GM13976 (cell line): Measurements from ENCODE around the gene C12orf42.

Experiments used
- DNase-seq: peaks from one replicate; pipeline ENCODE4 v3.0.0; 2012; ENCODE audit warnings: low spot score
- in situ Hi-C: fragments of 300-500 bp; cut with MboI; formaldehyde crosslinking; loops from one replicate; pipeline ENCODE4 v1.12.0; 2022; ENCODE audit warnings: low sequenced_read_pairs, mixed read lengths, inconsistent platforms; ENCODE audit not compliant: unreplicated experiment
- TF ChIP-seq, protein P1 (sequence below): IDR thresholded peaks from 2 replicates; pipeline ENCODE4 v1.5.1; 2012; ENCODE audit warnings: borderline replicate concordance, mild to moderate bottlenecking; ENCODE audit not compliant: insufficient read depth; ENCODE audit errors: extremely low read depth, missing control alignments, control extremely low read depth

C12orf42 gene

GRCh38 chr12:103399986-103400385 is 95.8 kb downstream of the C12orf42 start:
- DNase-seq = no peak
- in situ Hi-C loops = no loop called here
- TF ChIP-seq, protein P1, sequence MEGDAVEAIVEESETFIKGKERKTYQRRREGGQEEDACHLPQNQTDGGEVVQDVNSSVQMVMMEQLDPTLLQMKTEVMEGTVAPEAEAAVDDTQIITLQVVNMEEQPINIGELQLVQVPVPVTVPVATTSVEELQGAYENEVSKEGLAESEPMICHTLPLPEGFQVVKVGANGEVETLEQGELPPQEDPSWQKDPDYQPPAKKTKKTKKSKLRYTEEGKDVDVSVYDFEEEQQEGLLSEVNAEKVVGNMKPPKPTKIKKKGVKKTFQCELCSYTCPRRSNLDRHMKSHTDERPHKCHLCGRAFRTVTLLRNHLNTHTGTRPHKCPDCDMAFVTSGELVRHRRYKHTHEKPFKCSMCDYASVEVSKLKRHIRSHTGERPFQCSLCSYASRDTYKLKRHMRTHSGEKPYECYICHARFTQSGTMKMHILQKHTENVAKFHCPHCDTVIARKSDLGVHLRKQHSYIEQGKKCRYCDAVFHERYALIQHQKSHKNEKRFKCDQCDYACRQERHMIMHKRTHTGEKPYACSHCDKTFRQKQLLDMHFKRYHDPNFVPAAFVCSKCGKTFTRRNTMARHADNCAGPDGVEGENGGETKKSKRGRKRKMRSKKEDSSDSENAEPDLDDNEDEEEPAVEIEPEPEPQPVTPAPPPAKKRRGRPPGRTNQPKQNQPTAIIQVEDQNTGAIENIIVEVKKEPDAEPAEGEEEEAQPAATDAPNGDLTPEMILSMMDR = no peak

DNA sequence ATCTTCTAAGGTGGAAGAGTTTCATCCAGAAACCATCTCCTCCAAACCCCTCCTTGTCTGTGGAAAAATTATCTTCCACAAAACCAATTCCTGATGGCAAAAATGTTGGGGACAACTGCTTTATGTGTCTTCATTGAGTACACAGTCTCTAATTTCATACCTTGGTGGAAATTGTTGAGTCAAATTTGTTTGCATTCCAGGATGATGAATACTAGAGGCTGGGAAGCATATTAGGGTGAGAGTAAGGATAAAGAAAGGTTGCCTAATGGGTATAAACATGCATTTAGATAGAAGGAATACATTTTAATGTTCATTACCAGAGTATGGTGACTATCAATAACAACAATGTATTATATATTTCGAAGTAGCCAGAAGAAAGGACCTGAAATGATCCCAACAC is 98.2 kb downstream of the C12orf42 start:
- DNase-seq = no peak
- TF ChIP-seq, protein P1 = no peak
- in situ Hi-C loops = no loop called here

- in situ Hi-C loops = no loop called here
- DNase-seq = peak; percentile 25
Measured at GRCh38 chr12:103392722-103393121, 103.0 kb downstream of the C12orf42 start.

GRCh38 chr12:103391103-103391502 is 104.7 kb downstream of the C12orf42 start:
- in situ Hi-C loops = no loop called here
- TF ChIP-seq, protein P1 = no peak
- no peak for DNase-seq

More at GRCh38 chr12:103392722-103393121, 103.0 kb downstream of the C12orf42 start:
- TF ChIP-seq, protein P1 = no peak

DNA sequence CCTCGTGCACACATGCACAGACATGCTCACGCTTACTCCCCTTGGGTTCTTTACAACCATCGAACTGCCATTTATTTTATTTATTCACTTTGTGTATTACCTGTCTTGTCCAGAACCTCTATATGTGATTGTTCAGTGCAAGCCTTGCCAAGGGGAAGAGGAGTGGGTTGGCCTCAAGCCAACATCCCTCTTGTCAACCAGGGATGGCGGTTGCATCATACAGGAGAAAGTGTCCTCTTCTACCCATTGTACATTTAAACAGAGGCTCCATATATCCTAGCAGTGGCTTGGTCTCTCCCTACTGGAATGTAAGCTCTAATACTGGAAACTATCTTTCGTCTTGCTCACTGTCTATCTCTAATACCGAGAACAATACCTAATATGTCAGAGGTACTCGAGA is 108.4 kb downstream of the C12orf42 start:
- TF ChIP-seq, protein P1 = no peak
- in situ Hi-C loops = no loop called here
- no peak for DNase-seq

DNA sequence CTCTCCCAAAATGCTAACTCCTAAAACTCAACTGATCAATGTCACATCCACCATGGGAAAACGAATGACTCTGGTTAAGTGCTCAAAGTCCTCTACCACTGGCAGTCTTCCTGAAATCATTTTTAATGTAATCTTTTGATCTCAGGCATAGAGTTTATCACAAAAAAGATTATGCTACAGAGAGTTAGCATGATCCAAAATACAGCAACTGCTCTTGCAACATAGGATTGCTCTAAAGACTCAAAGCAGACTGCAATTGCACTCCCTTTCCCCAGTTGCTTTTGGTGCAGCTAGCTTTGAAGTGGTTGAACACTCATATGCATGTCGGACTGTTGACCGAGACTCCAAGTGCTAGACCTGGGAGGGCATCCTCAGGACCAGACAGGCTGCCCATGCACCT is 109.3 kb downstream of the C12orf42 start:
- in situ Hi-C loops = no loop called here
- DNase-seq = no peak

More for the DNA sequence above, 109.3 kb downstream of the C12orf42 start:
- TF ChIP-seq, protein P1 = no peak
